Measurements from ENCODE around the gene TIMM17B. TPM values are rescaled to one million over a fixed set of nuclear protein-coding genes. Genes with fewer than 3 reads are reported as not detected.

The TIMM17B gene
- total RNA-seq, 2 donors from 2014 or later: 78.6 to 83.3 TPM

GRCh38 chrX:48905090-48905790, 7.7 kb upstream of the TIMM17B start:
- Mint-ChIP-seq H3K4me3 (no peak overlapping the region), H3K9me3 (peaks cover 68% of the 10 kb centered on the region), H3K27ac (no peak overlapping the region), H3K4me1 (no peaks in the 10 kb centered on the region), H3K36me3 (ENCODE audit: low read depth) (peaks cover 42% of the 10 kb centered on the region), H3K27me3 (ENCODE audit: insufficient read depth) (no peaks in the 10 kb centered on the region)
- Histone ChIP-seq H3K9ac (ENCODE audit: extremely low read depth, low read length, poor library complexity, severe bottlenecking) (no peak overlapping the region), H3K36me3 (ENCODE audit: control insufficient read depth, insufficient read depth, low read length) (peaks cover 17% of the 10 kb centered on the region), H3K27ac (ENCODE audit: low read depth, low read length) (no peak overlapping the region), H3K9me3 (ENCODE audit: control insufficient read depth, low read length) (no peaks in the 10 kb centered on the region), H3K27me3 (ENCODE audit: control insufficient read depth, insufficient read depth, low read length, poor library complexity, severe bottlenecking) (no peaks in the 10 kb centered on the region), H3K4me1 (ENCODE audit: control insufficient read depth, insufficient read depth, low read length) (no peaks in the 10 kb centered on the region), H3K4me3 (ENCODE audit: low read length) (no peak overlapping the region)
- TF ChIP-seq CTCF (conservative IDR thresholded peaks at IDR 0.05): no peak
- WGBS, 2 experiments (ENCODE audit: insufficient coverage in 1 of 2, insufficient read length in 1 of 2): 86 to 93% methylated on average over 5 to 20 of the region's 20 CpGs
- DNase-seq: no peak

- Mint-ChIP-seq H3K36me3 (ENCODE audit: low read depth) (peaks cover 44% of the 10 kb centered on the region), H3K4me1 (no peaks in the 10 kb centered on the region), H3K27me3 (ENCODE audit: insufficient read depth) (no peaks in the 10 kb centered on the region), H3K4me3 (no peak overlapping the region), H3K27ac (no peak overlapping the region), H3K9me3 (peaks cover 70% of the 10 kb centered on the region)
- Histone ChIP-seq H3K27me3 (ENCODE audit: control insufficient read depth, insufficient read depth, low read length, poor library complexity, severe bottlenecking) (no peaks in the 10 kb centered on the region), H3K4me1 (ENCODE audit: control insufficient read depth, insufficient read depth, low read length) (no peaks in the 10 kb centered on the region), H3K9ac (ENCODE audit: extremely low read depth, low read length, poor library complexity, severe bottlenecking) (no peak overlapping the region), H3K4me3 (ENCODE audit: low read length) (no peak overlapping the region), H3K36me3 (ENCODE audit: control insufficient read depth, insufficient read depth, low read length) (peaks cover 19% of the 10 kb centered on the region), H3K27ac (ENCODE audit: low read depth, low read length) (no peak overlapping the region), H3K9me3 (ENCODE audit: control insufficient read depth, low read length) (no peaks in the 10 kb centered on the region)
- TF ChIP-seq CTCF (conservative IDR thresholded peaks at IDR 0.05): no peak
- DNase-seq: no peak
- WGBS, 2 experiments (ENCODE audit: insufficient coverage in 1 of 2, insufficient read length in 1 of 2): 95 to 96% methylated on average over 5 to 14 of the region's 14 CpGs
Observed at GRCh38 chrX:48904626-48905025, 7.1 kb upstream of the TIMM17B start.

- Mint-ChIP-seq H3K27ac (no peak overlapping the region), H3K27me3 (ENCODE audit: insufficient read depth) (no peaks in the 10 kb centered on the region), H3K36me3 (ENCODE audit: low read depth) (peaks cover 47% of the 10 kb centered on the region)
Observed at GRCh38 chrX:48904180-48904579, 6.6 kb upstream of the TIMM17B start.

More at GRCh38 chrX:48904180-48904579, 6.6 kb upstream of the TIMM17B start:
- no peaks in the 10 kb centered on the region for H3K27me3 ChIP-seq (ENCODE audit: control insufficient read depth, insufficient read depth, low read length, poor library complexity, severe bottlenecking)
- Mint-ChIP-seq H3K4me3 (no peak overlapping the region), H3K9me3 (peaks cover 70% of the 10 kb centered on the region), H3K4me1 (no peaks in the 10 kb centered on the region)
- H3K9ac ChIP-seq (ENCODE audit: extremely low read depth, low read length, poor library complexity, severe bottlenecking): no peak overlapping the region
- no peak overlapping the region for H3K27ac ChIP-seq (ENCODE audit: low read depth, low read length)
- WGBS, 2 experiments (ENCODE audit: insufficient coverage in 1 of 2, insufficient read length in 1 of 2): 94% methylated on average over 8 of the region's 8 CpGs; no CpG with 5 or more reads in 1 of the 2 experiments
- H3K4me3 ChIP-seq (ENCODE audit: low read length): no peak overlapping the region
- no peaks in the 10 kb centered on the region for H3K4me1 ChIP-seq (ENCODE audit: control insufficient read depth, insufficient read depth, low read length)
- TF ChIP-seq CTCF (conservative IDR thresholded peaks at IDR 0.05): no peak
- DNase-seq: no peak
- H3K9me3 ChIP-seq (ENCODE audit: control insufficient read depth, low read length): no peaks in the 10 kb centered on the region
- peaks cover 18% of the 10 kb centered on the region for H3K36me3 ChIP-seq (ENCODE audit: control insufficient read depth, insufficient read depth, low read length)
